GM18907 (cell line): ENCODE results near the gene MTERF4.

Experiments
- ATAC-seq: cut with Tn5 transposase; IDR thresholded peaks from one replicate; pipeline ENCODE4 v1.9.1; 2021; ENCODE audit warnings: mild to moderate bottlenecking, moderate library complexity; ENCODE audit not compliant: unreplicated experiment

Gene MTERF4

GRCh38 chr2:241091734-241092445, 10.2 kb downstream of the MTERF4 start:
- no peak for ATAC-seq

- ATAC-seq: no peak
Measured at GRCh38 chr2:241091201-241091600, 10.9 kb downstream of the MTERF4 start.

- ATAC-seq: no peak
Measured at GRCh38 chr2:241088791-241089732, 13.0 kb downstream of the MTERF4 start.

DNA sequence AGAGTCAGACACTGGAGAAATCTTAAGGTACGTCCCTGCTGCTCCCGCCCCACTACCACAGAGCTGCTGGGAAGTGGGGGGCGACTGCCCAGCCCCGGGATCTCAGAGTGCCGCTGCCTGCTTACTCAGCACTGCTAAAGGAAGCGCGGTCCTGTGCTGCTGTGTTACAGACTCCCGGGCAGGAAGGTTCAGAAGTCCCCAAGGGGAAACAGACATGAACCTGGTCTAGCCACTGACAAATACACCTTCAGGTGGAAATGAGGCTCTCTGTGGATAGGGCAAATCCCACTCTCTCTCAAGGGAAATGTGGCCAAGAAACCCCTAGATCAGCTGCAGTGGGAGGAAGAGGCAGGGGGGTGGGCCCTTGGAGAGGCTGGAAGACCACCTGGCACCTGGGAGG, 13.7 kb downstream of the MTERF4 start:
- peak; percentile 49 for ATAC-seq

DNA sequence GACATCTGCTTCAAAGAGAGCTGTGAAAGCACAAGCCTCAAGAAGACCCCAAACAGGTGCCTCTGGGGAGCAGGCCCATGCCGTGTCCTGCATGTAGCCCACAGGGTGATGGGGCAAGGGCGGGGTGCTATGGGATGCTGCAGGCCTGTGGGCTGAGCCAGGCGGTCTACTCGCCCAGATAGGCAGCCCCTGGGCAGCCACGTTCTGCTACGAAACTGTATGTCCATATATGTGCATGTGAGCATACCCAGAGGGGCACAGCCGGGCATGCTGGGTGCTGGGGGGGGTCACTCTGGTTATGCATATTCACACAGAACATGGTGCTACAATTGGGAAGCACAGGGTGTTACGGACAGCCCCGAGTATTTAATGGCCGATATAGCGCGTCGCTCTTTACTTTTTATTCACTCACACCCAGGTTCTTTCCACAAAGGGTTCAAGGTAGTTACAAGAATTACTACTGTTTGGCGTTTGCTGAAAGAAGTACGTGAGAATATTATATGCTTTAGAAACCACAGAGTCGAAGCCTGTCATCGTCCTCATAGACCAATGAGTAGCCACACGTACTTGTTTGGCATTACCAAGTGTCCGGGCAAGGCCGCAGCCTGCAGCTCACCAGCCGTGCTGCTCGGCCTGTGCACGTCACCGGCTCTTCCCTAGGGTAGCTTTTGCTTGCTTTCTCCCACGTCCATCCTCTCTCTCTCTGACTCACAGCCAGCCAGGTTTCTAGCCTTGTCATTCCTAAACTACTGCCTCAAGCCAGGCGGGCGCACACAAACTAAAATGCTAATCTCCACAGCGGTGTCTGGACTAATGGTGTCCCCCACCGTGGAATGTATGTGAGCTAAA, 14.4 kb downstream of the MTERF4 start:
- ATAC-seq: peak; percentile 49

DNA sequence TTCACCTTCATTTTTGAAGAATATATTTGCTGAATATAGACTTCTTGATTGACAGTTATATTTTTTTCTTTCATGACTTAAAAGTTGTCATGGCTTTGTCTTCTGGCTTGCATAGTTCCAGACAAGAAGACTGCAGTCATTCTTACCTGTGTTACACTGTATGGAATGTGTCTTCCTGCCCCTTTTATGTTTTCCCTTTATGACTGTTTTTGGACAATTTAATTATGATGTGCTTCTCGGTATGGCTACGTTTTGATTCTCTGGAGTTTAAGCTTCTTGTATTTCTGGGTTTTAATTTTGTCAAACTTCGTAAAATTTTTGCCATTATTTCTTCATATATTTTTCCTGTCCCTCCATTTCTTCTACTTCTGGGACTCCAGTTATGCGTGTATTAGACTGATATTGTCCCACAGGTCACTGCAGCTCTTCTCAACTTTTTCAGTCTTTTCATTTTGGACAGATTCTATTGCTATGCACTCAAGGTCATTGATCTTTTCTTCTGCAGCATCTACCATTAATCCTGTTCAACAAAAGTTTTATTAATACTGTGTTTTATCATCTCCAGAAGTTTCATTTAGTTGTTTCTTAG, 17.1 kb downstream of the MTERF4 start:
- ATAC-seq: no peak

- no peak for ATAC-seq
Measured at GRCh38 chr2:241083091-241083415, 19.0 kb downstream of the MTERF4 start.

GRCh38 chr2:241082341-241083090, 19.6 kb downstream of the MTERF4 start:
- no peak for ATAC-seq

DNA sequence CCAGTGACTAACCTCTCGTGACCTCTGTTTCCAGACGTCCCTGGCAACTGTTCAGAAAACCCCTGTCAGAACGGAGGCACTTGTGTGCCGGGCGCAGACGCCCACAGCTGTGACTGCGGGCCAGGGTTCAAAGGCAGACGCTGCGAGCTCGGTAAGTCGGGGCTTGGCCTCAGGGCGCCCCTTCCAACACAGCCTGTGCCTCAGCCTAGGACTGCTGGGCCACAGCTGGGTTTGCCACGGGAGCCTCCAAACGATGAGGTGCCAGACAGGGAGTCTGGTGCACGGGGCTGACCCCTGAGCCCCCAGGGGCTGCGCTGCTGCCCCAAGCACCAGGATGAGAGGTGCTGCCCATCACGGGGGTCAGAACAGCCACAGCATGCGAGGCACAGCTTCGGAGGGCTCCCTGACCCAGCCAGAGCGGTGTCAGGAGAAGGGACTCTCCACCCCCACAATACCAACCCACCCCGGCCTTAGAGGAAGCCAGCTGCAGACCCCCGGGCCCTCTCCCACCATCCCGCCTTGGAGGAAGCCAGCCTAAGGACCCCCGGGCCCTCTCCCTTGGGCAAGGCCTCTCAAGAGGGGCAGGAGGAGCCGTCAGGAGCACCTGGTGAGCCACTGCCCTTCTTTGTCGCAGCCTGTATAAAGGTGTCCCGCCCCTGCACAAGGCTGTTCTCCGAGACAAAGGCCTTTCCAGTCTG, 20.3 kb downstream of the MTERF4 start:
- no peak for ATAC-seq

GRCh38 chr2:241081190-241081642, 20.9 kb downstream of the MTERF4 start:
- ATAC-seq: no peak

DNA sequence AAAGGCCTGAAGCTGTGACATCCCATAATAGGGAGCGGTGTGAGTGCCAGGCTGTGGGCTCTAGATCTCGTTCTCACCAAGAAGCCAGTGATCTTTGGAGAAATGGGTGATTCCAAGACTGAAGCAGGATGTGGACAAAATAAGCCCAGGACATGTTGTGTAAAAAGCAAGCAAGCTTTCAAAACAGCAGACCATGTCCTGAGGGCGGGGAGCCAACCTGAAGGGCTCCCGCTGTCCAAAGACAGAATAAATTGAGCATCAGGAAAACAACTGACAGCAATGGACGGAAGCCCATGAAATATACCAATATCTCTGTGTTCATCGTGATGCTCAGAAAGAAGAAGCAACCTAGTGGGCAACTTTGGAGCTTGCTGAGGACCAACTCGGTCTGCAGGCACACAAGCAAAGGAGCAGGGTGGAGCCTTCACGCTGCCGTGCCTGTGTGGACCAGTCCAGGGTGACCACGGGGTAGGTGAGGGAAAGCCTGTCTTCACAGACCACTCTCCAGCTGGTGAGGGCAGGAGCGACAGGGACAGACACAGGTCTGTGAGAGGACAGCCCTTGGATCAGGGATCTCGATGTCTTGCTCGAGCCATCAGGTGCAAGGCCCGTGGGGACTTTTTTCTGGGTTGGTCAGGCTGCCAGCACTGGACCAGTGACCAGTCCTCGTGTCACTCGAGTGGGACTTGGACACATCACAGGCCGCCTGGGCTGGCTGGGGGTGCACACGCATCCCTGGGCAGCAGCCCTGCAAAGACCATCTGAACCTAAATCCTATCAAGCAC, 21.5 kb downstream of the MTERF4 start:
- no peak for ATAC-seq

DNA sequence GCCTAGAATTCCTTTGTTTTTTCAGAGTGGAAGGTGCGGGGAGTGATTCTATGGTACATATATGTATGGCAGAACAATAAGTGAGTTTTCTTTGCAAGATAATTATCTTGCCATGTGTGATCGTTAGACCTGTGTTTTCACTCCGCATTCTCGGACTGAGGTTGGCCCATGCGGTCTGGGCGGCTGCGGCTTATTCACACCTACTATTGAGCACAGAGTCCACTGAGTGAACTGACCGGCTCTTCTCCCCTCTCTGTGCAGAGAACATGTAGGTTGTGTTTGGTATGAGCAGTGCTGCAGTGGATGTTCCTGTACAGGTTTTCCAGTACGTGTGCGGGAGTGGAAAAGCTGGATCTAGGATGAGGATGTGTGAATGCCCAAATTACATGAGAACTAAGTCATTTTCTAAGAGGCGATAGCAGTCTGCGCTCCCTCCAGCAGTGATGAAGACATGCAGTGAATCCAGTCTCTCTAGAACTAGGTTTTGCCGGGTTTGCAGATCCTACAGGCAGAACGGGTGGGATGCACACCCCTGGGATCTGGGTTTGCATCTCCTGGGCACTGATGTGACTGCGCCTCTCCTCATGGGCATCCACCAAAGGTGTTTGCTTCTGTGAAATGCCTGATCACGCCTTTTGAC, 27.1 kb downstream of the MTERF4 start:
- ATAC-seq: no peak

GRCh38 chr2:241074065-241074818, 27.8 kb downstream of the MTERF4 start:
- ATAC-seq: no peak

DNA sequence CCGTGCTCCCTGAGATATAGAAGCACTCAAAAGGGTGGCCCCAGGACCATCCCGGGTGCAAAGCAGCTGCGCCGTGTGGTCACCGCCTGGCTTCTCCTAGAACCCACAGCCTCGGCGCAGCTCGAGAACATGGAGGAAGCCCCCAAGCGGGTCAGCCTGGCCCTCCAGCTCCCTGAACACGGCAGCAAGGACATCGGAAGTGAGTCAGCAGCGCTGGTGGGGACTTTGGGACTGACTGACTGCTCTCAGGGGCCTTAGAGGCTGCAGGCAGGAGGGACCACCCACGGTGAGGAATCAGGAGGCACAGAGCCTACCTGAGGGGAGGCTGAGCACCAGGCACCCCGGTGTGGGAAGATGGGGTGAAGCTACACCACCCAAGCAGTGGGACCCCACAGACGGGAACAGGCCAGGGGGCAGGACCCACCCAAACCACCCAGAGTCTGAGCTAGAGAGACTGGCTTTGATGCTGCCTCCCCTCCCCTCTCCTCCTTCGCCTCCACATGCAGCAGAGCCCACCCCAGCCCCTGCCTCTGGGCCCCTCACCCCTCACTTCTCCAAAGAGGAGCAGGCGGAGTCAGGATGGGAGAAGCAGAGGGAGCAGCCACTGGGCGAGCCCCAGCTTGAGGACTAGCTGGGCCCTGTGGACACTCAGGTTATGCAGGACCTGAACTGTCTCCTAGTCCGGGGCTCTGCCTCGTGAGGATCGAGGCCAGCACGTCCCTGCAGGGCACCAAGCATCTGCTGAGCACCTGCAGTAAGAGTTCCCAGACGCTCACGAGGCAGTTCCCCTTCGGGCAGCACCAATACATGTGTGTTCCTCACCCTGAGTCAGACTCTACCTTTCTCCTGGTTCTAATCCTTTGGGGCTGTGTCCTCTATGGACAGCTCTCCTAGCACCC, 28.7 kb downstream of the MTERF4 start:
- ATAC-seq: no peak

DNA sequence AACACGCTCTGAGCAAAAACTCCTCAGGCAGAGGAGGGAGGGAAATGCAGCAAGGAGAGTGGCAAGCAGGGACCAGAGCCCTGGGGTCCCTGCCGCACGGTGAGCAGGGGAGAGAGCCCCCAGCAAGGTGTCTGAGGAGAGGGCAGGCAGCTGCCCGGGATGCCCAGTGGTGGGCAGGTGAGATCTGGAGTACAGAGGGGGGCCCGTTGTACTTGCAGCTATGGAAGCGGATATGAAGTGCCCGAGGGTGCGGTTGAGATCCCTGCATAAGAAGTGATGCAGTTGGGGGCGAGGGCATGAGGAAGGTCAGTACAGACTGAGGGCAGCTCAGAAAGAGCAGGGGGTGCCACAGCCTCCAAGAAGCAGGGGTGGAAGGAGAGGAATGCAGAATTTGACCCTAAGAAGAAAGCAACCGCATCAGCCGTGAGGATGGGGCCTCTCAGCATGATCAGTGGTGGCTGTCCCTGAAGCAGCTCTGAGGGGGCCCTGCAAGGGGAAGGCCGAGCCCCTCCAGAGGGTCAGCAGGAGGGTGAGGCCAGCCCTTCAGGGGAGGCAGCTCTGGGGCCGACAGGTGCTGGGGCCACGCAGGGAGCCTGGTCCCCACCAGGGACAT, 29.4 kb downstream of the MTERF4 start:
- ATAC-seq: no peak

GRCh38 chr2:241072151-241072550, 29.9 kb downstream of the MTERF4 start:
- ATAC-seq: no peak
